Activated T-helper 2 cell treated with anti-CD3 and anti-CD28 coated beads, Interferon-gamma antibody, Interleukin-2, Interleukin-4, amounts not matched to agents 10 μg/mL and 5 μg/mL and 100 μg/mL, durations not matched to agents 14 hours and 24 hours and 36 hours (primary cell): ENCODE results near the gene THAP3. TPM values are rescaled to one million over a fixed set of nuclear protein-coding genes. Genes with fewer than 3 reads are reported as not detected.

ENCODE experiments used
- DNase-seq: peaks from one replicate; pipeline ENCODE4 v3.0.0; 2021; ENCODE audit warnings: low spot score
- H3K27ac Mint-ChIP-seq: one replicate; pipeline ENCODE4 v1.8.0; 2021; ENCODE audit warnings: mixed read lengths
- H3K27me3 Mint-ChIP-seq: one replicate; pipeline ENCODE4 v1.8.0; 2021; ENCODE audit warnings: low read depth, mixed read lengths
- H3K36me3 Mint-ChIP-seq: one replicate; pipeline ENCODE4 v1.8.0; 2021; ENCODE audit warnings: low read depth, mixed read lengths
- H3K4me1 Mint-ChIP-seq: one replicate; pipeline ENCODE4 v1.8.0; 2021; ENCODE audit warnings: low read depth, mixed read lengths
- H3K4me3 Mint-ChIP-seq: one replicate; pipeline ENCODE4 v1.8.0; 2021; ENCODE audit warnings: low read depth, mild to moderate bottlenecking, moderate library complexity, mixed read lengths
- H3K9me3 Mint-ChIP-seq: one replicate; pipeline ENCODE4 v1.8.0; 2021; ENCODE audit warnings: mixed read lengths
- intact Hi-C: fragments of 100-400 bp; cut with micrococcal nuclease; formaldehyde crosslinking; loops from one replicate; pipeline ENCODE4 v1.15.1; 2023
- total RNA-seq: library from RNA; stranded (reverse); gene quantifications from 2 replicates; pipeline ENCODE4 v1.2.3, GENCODE V29; 2022

The THAP3 gene
- total RNA-seq, 1 donor from 2014 or later: 23.2 TPM

- peaks cover 27% of the 10 kb centered on the region for H3K36me3 Mint-ChIP-seq
- peak; percentile 41 for DNase-seq
- peak overlapping the region; percentile 76 for H3K4me3 Mint-ChIP-seq
- no peaks in the 10 kb centered on the region for H3K9me3 Mint-ChIP-seq
- no peaks in the 10 kb centered on the region for H3K27me3 Mint-ChIP-seq
- peaks cover 21% of the 10 kb centered on the region for H3K4me1 Mint-ChIP-seq
- intact Hi-C loops: loop anchor here (1.0 to 2.0 kb wide), 3 partner anchors 10 to 49 kb away; partner anchors contain the start of genes NOL9, PHF13, TAS1R1 and ZBTB48
- H3K27ac Mint-ChIP-seq: peak overlapping the region; percentile 92
These were observed 21.3 kb upstream of the THAP3 start for GRCh38 chr1:6603238-6603914.

DNA sequence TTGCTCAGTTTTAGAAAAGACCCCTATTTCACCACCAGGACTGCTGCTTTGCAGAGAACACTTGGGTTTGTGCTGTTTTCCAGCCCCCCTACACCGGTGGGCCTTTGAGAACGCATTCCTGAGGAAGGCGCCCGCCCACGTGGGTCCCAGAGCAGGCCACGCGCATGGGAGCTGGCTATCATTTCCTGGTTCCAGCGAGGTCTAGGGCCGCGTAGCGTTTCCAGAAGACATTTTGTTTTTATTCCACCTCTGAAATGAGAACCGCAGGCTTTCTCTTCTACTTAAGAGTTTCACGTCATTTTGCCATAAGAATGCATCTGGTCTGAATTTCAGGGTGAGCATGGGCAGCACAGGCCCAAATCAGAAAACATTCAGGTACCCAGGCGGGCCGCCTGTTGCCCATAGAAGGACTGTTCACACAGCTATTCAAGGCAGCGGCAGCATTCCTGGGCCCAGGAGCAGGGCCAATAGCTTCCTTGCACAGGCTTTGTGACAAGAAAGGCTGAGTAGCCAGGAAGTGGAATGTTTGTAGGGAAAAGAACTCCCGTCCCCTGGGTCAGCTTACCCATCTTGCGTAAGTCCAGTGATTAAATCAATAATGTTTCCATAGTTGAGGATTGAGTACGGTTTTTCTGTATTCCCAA, 20.6 kb upstream of the THAP3 start:
- DNase-seq: no peak
- peaks cover 23% of the 10 kb centered on the region for H3K36me3 Mint-ChIP-seq
- H3K4me1 Mint-ChIP-seq: peaks cover 18% of the 10 kb centered on the region
- intact Hi-C loops: loop anchor here (1.0 to 2.0 kb wide), 3 partner anchors 9 to 49 kb away; partner anchors contain the start of genes NOL9, PHF13, TAS1R1 and ZBTB48
- H3K27me3 Mint-ChIP-seq: no peaks in the 10 kb centered on the region
- H3K9me3 Mint-ChIP-seq: no peaks in the 10 kb centered on the region
- peak overlapping the region; percentile 92 for H3K27ac Mint-ChIP-seq
- H3K4me3 Mint-ChIP-seq: peak overlapping the region; percentile 76

GRCh38 chr1:6612641-6613360, 11.9 kb upstream of the THAP3 start:
- Mint-ChIP-seq H3K27ac (peak overlapping the region; percentile 67), H3K9me3 (no peaks in the 10 kb centered on the region), H3K4me1 (peaks cover 14% of the 10 kb centered on the region), H3K27me3 (peaks cover 5% of the 10 kb centered on the region), H3K4me3 (peak overlapping the region; percentile 86), H3K36me3 (peaks cover 14% of the 10 kb centered on the region)
- intact Hi-C loops: loop anchor here (1.0 to 2.0 kb wide), 3 partner anchors 10 to 172 kb away; partner anchors contain the start of genes CAMTA1, NOL9 and TAS1R1
- no peak for DNase-seq

- Mint-ChIP-seq H3K4me1 (peaks cover 14% of the 10 kb centered on the region), H3K36me3 (peaks cover 16% of the 10 kb centered on the region), H3K4me3 (peak within 1 kb of the TSS; percentile 86), H3K27me3 (peaks cover 5% of the 10 kb centered on the region), H3K9me3 (no peaks in the 10 kb centered on the region), H3K27ac (peak within 1 kb of the TSS; percentile 67)
- intact Hi-C loops: loop anchor here (1.0 to 2.0 kb wide), 3 partner anchors 10 to 171 kb away; partner anchors contain the start of genes CAMTA1, NOL9 and TAS1R1
- peak; percentile 99 for DNase-seq
These were observed 11.2 kb upstream of the THAP3 start, which contains the start of gene PHF13 for GRCh38 chr1:6613361-6614018. Gene PHF13 (plus strand): TSS chr1:6613731. CDS start chr1:6614067, 336 bp downstream.

- peak overlapping the region; percentile 68 for H3K4me3 Mint-ChIP-seq
- no peaks in the 10 kb centered on the region for H3K9me3 Mint-ChIP-seq
- peaks cover 14% of the 10 kb centered on the region for H3K4me1 Mint-ChIP-seq
- H3K36me3 Mint-ChIP-seq: peaks cover 23% of the 10 kb centered on the region
- peak; percentile 41 for DNase-seq
- H3K27me3 Mint-ChIP-seq: peaks cover 5% of the 10 kb centered on the region
- intact Hi-C loops: no loop called here
- no peak overlapping the region for H3K27ac Mint-ChIP-seq
These were observed 10.4 kb upstream of the THAP3 start for GRCh38 chr1:6614019-6614928.

DNA sequence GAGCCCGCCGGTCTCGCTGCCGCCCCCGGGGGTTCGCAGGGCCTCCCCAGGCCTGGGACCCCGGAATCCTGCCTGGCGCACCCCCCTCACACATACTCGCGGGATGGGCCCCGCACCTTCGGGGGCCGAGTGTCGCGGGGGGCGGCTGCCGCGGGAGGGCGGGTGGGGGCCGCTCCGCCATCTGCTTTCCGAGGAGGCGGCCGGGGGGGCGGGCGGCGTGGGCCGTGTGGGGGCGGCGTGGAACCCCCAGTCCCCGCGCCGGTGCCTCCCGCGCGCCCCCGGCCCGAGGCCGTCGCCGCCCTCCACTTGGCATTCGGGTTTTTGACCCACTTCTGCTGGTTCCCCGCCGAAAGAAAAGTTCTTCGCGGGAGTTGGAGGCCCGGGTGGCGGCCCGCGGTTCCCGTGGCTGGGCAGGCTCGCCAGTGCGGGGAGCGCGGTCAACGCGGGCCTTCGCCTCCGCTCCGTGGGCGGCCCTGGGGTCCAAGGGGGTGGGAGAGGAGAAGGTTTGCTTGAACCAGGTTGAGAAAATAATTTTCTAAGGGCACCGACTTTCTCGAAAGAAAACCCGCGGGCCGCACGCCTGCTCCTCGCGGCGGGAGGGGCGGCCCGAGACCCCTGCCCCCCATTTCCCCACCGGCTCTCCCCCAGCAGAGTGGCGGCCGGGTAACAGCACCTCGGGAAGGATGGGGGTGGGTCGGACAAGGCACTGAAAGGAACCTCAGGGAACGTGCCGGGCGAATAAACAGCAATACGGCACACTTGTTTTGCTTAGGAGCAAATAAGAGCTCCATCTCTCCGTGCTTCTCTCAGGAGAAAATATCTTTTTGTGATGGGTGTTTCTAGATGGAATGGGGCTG, 9.5 kb upstream of the THAP3 start:
- no peak for DNase-seq
- Mint-ChIP-seq H3K9me3 (no peaks in the 10 kb centered on the region), H3K27ac (no peak overlapping the region), H3K4me1 (peaks cover 14% of the 10 kb centered on the region), H3K27me3 (peaks cover 5% of the 10 kb centered on the region), H3K36me3 (peaks cover 31% of the 10 kb centered on the region), H3K4me3 (peak overlapping the region; percentile 70)
- intact Hi-C loops: no loop called here

DNA sequence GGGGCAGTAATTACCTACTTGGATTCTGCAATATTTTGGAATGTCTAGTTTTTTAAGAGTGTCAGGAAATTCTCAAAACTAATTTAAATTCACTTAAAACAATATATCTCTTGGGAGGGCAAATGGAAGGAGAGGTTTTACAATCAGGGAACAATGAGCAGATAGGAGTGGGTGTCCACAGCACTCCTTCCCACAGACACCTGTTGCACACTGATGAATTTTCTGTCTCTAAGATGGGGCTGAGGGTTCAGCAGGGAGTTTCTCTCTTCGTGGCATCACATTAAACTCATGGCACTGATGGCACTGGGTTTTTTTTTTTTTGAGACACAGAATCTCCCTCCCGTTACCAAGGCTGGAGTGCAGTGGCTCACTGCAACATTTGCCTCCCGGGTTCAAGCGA, 5.6 kb upstream of the THAP3 start:
- Mint-ChIP-seq H3K9me3 (no peaks in the 10 kb centered on the region), H3K36me3 (peaks cover 57% of the 10 kb centered on the region), H3K27me3 (no peaks in the 10 kb centered on the region), H3K27ac (no peak overlapping the region), H3K4me3 (no peak overlapping the region), H3K4me1 (peaks cover 8% of the 10 kb centered on the region)
- no peak for DNase-seq
- intact Hi-C loops: no loop called here

DNA sequence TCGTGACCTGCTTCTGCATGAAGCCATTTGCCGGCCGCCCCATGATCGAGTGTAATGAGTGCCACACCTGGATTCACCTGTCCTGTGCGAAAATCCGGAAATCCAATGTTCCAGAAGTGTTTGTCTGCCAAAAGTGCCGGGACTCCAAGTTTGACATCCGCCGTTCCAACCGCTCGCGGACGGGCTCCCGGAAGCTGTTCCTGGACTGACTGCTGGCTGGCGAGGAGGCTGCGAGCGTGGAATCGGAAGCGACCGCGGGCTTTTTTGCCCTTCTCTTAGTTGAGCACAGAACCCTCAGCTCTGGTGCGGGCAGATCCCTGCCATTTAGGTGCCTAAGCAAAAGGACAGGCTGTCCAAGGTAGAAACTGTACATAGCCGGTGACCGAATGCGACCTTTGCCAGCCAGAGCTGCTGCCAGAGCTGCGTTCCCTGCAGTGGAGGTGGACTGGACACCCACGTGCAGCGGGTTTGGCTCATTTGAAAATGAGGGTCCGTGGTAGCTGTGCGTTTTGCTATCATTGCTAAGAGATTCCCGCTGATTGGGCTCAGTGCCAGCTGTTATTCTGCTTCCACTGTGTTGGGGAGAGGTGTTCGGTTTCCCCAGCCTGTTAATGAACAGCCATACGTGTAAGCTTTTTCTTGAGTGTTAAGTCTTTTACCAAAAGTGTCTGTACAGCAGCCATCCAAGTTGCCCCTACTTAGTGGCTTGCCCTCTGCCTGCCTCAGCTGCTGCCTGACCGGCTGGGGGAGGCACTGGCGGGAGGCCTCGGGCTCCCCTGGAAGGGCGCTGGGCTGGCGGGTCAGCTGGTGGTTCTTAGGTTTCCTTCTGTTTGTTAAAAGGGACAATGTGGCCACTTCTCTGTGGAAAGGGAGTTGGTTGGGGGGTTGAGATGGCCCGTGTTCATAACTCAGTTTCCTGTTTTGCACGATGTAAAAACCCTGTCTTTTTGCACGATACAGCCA, 3.0 kb upstream of the THAP3 start:
- Mint-ChIP-seq H3K27me3 (no peaks in the 10 kb centered on the region), H3K27ac (no peak overlapping the region), H3K36me3 (peaks cover 61% of the 10 kb centered on the region), H3K9me3 (no peaks in the 10 kb centered on the region), H3K4me3 (no peak overlapping the region), H3K4me1 (peaks cover 11% of the 10 kb centered on the region)
- intact Hi-C loops: no loop called here
- DNase-seq: no peak

GRCh38 chr1:6622396-6623152, 2.1 kb upstream of the THAP3 start:
- no peak for DNase-seq
- Mint-ChIP-seq H3K4me3 (no peak overlapping the region), H3K27me3 (no peaks in the 10 kb centered on the region), H3K36me3 (peaks cover 63% of the 10 kb centered on the region), H3K4me1 (peaks cover 11% of the 10 kb centered on the region), H3K27ac (no peak overlapping the region), H3K9me3 (no peaks in the 10 kb centered on the region)
- intact Hi-C loops: no loop called here
